Measurements from ENCODE around the gene MR1. TPM values are rescaled to one million over a fixed set of nuclear protein-coding genes. Genes with fewer than 3 reads are reported as not detected.

Gene MR1
- total and polyA plus RNA-seq, 2 of the 13 experiments (the other 11 are each of a cell fraction or from before 2014, with no cell fraction given): 7.7 to 10.4 TPM

GRCh38 chr1:181088079-181089016, 54.6 kb downstream of the MR1 start, which contains the start of gene IER5 (continued):
- TF ChIP-seq PRPF4 (IDR thresholded peaks at IDR 0.05; ENCODE audit: low read depth, low read length, poor library complexity, severe bottlenecking) (no peak), ZNF282 (IDR thresholded peaks at IDR 0.05; ENCODE audit: partially characterized antibody) (no peak), ZNF335 (CRISPR knock-in tag; IDR thresholded peaks at IDR 0.05) (peak; percentile 82), ZNF207 (IDR thresholded peaks at IDR 0.05; ENCODE audit: borderline replicate concordance) (no peak), ZNF280B (CRISPR knock-in tag; IDR thresholded peaks at IDR 0.05; ENCODE audit: borderline replicate concordance) (no peak), ZNF496 (CRISPR knock-in tag; IDR thresholded peaks at IDR 0.05; ENCODE audit: insufficient replicate concordance) (no peak), HOMEZ (CRISPR knock-in tag; IDR thresholded peaks at IDR 0.05; ENCODE audit: low read depth) (peak; percentile 67; the same call in 1 of the 2 replicates), ELF3 (CRISPR knock-in tag; IDR thresholded peaks at IDR 0.05) (peak; percentile 75; the same call in 1 of the 2 replicates), ZNF570 (CRISPR knock-in tag; IDR thresholded peaks at IDR 0.05; ENCODE audit: borderline replicate concordance) (no peak), NFIB (CRISPR knock-in tag; IDR thresholded peaks at IDR 0.05; ENCODE audit: borderline replicate concordance) (no peak), ATF4 (CRISPR knock-in tag; IDR thresholded peaks at IDR 0.05) (peak in 1 of 2 experiments; percentile 39; a peak in 1 of 4 replicates), RFX5 (IDR thresholded peaks at IDR 0.05; ENCODE audit: low read depth, low read length) (0 out of 2 replicates have a peak, but pooled peaks have one; percentile 41), HHEX (CRISPR knock-in tag; IDR thresholded peaks at IDR 0.05) (no peak), NPAS2 (CRISPR knock-in tag; IDR thresholded peaks at IDR 0.05; ENCODE audit: borderline replicate concordance) (no peak), SKI (IDR thresholded peaks at IDR 0.05; ENCODE audit: partially characterized antibody) (no peak), HNRNPL (IDR thresholded peaks at IDR 0.05; ENCODE audit: low read depth, low read length) (0 out of 2 replicates have a peak, but pooled peaks have one; percentile 44), SOX13 (IDR thresholded peaks at IDR 0.05) (peak; percentile 38; the same call in 1 of the 2 replicates), SOX13 (CRISPR knock-in tag; conservative IDR thresholded peaks at IDR 0.05 in 1 of 2, IDR thresholded peaks at IDR 0.05 in 1 of 2) (no peak), GPN1 (CRISPR knock-in tag; IDR thresholded peaks at IDR 0.05; ENCODE audit: borderline replicate concordance) (no peak), MXI1 (IDR thresholded peaks at IDR 0.05; ENCODE audit: borderline replicate concordance, low read depth, low read length) (peak; percentile 77; the same call in 1 of the 3 replicates), MEF2D (CRISPR knock-in tag; IDR thresholded peaks at IDR 0.05) (peak; percentile 72; the same call in 1 of the 2 replicates), NFIC (IDR thresholded peaks at IDR 0.05; ENCODE audit: low read length) (no peak), NR1H2 (CRISPR knock-in tag; IDR thresholded peaks at IDR 0.05; ENCODE audit: borderline replicate concordance, low read depth) (no peak; the same call in 1 of the 2 replicates), IRF2 (CRISPR knock-in tag; IDR thresholded peaks at IDR 0.05) (peak; percentile 81; the same call in 1 of the 2 replicates), POLR2G (IDR thresholded peaks at IDR 0.05; ENCODE audit: low read depth, low read length) (peak; percentile 100), ZNF33B (CRISPR knock-in tag; IDR thresholded peaks at IDR 0.05) (peak; percentile 61; the same call in 1 of the 2 replicates)
